Left lung (tissue), 10 donors: ENCODE results near the gene PRTFDC1. TPM values are rescaled to one million over a fixed set of nuclear protein-coding genes. Genes with fewer than 3 reads are reported as not detected.

Experiments
- ATAC-seq: fragments of 200-7000 bp; cut with Tn5 transposase; one replicate; pipeline ENCODE4 v1.9.1; 2020; ENCODE audit warnings: moderate library complexity
- DNase-seq, 4 donors: peaks; one replicate each; pipeline ENCODE4 v3.0.0-alpha.2; 2013 to 2020
- H3K27ac ChIP-seq, 2 donors: fragments of 200-600 bp; sonication (generic) in 1 of 2; one replicate each; pipeline versions ENCODE4 v1.5.0 to v1.8.0; 2020 to 2021
- H3K27me3 ChIP-seq, 2 donors: fragments of 200-600 bp; sonication (generic) in 1 of 2; one replicate each; pipeline versions ENCODE4 v1.5.0 to v1.8.0; 2020 to 2021
- H3K36me3 ChIP-seq, 2 donors: fragments of 200-600 bp; sonication (generic) in 1 of 2; one replicate each; pipeline versions ENCODE4 v1.5.0 to v1.8.0; 2020 to 2021
- H3K4me1 ChIP-seq, 2 donors: fragments of 200-600 bp; one replicate each; pipeline ENCODE4 v1.8.0; 2021
- H3K4me3 ChIP-seq, 2 donors: fragments of 200-600 bp; sonication (generic) in 1 of 2; one replicate each; pipeline versions ENCODE4 v1.5.0 to v1.8.0; 2020 to 2021; ENCODE audit warnings: mild to moderate bottlenecking in 1 of 2
- H3K9me3 ChIP-seq, 2 donors: fragments of 200-600 bp; sonication (generic) in 1 of 2; one replicate each; pipeline versions ENCODE4 v1.5.0 to v1.8.0; 2020 to 2021
- intact Hi-C, 2 donors: fragments of 100-400 bp; cut with DNase I; formaldehyde crosslinking; loops; one replicate each; pipeline versions ENCODE4 v1.11.2 to v1.14.2; 2022
- polyA plus RNA-seq, 6 donors: library from polyadenylated mRNA; unstranded; fragments of 120-200 nt; gene quantifications; one replicate each; pipeline ENCODE4 v1.2.1, GENCODE V29; 2013; ENCODE audit not compliant: insufficient read length in 6 of 6
- total RNA-seq, 2 donors: library from RNA; stranded (reverse); fragmentation: NEBNext Ultra II Directional; extraction: Animal tissue kit (Norgen Biotek cat#: 25700); gene quantifications; one replicate each; pipeline ENCODE4 v1.2.1, GENCODE V29; 2021
- TF ChIP-seq, protein P1 (sequence below), 2 donors: fragments of 200-600 bp; sonication (generic) in 1 of 2; IDR thresholded peaks; one replicate each; pipeline versions ENCODE4 v1.5.0 to v1.8.0; 2021; ENCODE audit warnings: antibody characterized with exemption in 2 of 2
- donor health status: DM: no; HTN: yes; CAD: no.
- donor health status: DM: no; HTN: no; CAD: no.

The PRTFDC1 gene
- total and polyA plus RNA-seq, 8 donors, result 5.2 to 69.7 (median 49.5) TPM

DNA sequence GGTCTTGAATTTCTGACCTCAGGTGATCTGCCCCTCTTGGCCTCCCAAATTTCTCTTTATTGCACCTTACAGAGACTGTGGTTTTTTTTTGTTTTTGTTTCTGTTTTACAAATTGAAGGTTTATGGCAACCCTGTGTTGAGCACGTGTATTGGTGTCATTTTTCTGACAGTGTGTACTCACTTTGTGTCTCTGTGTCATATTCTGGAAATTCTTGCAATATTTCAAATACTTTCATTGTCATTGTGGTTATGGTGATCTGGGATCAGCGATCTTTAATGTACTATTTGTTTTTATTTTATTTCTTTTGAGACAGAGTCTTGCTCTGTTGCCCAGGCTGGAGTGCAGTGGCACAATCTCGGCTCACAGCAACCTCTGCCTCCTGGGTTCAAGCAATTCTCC lies 89.8 kb downstream of the PRTFDC1 start:
- TF ChIP-seq, protein P1, sequence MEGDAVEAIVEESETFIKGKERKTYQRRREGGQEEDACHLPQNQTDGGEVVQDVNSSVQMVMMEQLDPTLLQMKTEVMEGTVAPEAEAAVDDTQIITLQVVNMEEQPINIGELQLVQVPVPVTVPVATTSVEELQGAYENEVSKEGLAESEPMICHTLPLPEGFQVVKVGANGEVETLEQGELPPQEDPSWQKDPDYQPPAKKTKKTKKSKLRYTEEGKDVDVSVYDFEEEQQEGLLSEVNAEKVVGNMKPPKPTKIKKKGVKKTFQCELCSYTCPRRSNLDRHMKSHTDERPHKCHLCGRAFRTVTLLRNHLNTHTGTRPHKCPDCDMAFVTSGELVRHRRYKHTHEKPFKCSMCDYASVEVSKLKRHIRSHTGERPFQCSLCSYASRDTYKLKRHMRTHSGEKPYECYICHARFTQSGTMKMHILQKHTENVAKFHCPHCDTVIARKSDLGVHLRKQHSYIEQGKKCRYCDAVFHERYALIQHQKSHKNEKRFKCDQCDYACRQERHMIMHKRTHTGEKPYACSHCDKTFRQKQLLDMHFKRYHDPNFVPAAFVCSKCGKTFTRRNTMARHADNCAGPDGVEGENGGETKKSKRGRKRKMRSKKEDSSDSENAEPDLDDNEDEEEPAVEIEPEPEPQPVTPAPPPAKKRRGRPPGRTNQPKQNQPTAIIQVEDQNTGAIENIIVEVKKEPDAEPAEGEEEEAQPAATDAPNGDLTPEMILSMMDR (IDR thresholded peaks at IDR 0.05), result no peak
- peaks cover 0 to 5% of the 10 kb centered on the region in 2 donors for H3K4me1 ChIP-seq
- no peak for ATAC-seq
- no peak for DNase-seq
- intact Hi-C loops, result no loop called here
- no peaks in the 10 kb centered on the region for H3K9me3 ChIP-seq
- no peak overlapping the region for H3K4me3 ChIP-seq
- H3K27me3 ChIP-seq, result no peaks in the 10 kb centered on the region
- no peak overlapping the region for H3K27ac ChIP-seq
- no peaks in the 10 kb centered on the region for H3K36me3 ChIP-seq

DNA sequence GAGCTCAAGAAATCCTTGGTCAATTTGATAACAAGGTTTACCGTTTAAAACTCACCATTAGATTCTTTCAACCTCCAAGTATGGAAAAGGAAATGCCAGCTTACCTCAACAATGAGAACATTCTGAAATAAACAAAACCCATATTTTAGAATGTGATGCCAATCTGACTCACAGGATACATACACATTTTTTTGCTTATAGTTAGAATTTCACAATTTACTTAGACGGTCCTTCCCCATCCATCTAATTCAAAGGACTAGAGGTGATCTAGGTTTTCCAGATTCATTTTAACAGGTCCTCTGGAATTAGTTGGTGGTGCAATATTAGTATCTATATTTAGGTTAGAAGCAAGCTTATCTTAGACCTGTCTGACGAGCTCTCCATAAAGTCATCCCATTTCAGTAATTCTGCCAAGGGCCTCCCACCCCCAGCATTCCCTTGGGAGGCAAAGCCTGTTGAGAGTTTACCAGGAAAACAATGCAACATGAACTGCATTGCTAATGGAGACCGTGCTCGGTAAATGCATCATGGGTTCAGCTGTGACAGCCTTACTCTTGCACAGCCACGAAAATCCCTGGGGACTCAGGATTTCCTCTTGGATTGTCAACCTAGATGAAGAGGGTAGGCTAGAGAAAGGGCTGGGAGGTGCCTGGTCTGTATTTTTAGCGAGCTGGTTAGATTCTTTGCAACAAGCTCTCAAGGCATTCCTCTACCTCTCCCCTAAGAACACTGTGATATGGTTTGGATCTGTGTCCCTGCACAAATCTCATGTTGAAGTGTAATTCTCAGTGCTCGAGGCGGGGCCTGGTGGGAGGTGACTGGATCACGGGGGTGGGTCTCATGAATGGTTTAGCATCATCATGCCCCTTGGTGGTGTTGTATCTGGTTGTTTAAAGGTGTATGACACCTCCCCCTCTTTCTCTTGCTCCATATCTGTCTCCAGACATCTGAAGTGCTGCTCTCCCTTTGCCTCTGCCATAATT lies 93.8 kb downstream of the PRTFDC1 start:
- Histone ChIP-seq H3K27ac (no peak overlapping the region), H3K36me3 (no peaks in the 10 kb centered on the region), H3K4me3 (no peak overlapping the region), H3K27me3 (no peaks in the 10 kb centered on the region), H3K4me1 (no peaks in the 10 kb centered on the region), H3K9me3 (no peaks in the 10 kb centered on the region)
- ATAC-seq, result no peak
- no peak for DNase-seq
- TF ChIP-seq, protein P1 (IDR thresholded peaks at IDR 0.05), result no peak
- intact Hi-C loops, result no loop called here

DNA sequence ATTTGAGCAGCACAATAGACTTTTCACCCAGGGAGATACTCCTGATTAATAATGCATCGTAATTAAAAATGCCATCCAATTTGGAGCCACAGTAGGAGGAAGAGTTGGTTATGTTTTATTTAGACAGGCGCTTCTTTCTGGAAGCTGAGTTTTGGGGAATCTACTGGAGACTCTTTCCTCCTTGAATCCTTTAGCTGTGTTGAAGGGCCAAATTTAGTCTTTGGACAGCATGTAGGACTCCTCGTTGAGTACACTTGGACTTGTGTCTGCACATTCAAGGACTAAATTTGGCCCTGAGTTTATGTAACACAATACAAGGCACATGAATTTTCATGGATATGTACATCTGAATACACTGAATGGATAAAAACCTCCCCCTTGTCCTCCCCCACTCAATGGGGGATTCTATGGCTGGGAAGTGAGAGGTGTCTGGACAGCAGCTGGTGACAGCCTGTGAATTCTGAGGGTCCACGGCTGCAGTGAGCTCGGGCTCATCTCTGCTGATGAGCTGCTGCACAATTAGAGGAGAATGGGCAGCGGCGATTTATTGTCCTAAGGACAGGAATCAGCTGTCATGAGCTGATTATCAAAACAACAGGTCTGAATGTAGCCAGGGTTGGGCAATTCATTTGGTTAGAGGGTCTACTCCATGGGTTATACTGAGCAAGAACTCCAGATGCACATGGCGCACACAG lies 95.2 kb downstream of the PRTFDC1 start:
- intact Hi-C loops, result no loop called here
- no peak overlapping the region for H3K27ac ChIP-seq
- H3K4me3 ChIP-seq, result no peak overlapping the region
- TF ChIP-seq, protein P1 (IDR thresholded peaks at IDR 0.05), result no peak
- no peaks in the 10 kb centered on the region for H3K27me3 ChIP-seq
- no peaks in the 10 kb centered on the region for H3K4me1 ChIP-seq
- no peak for ATAC-seq
- no peaks in the 10 kb centered on the region for H3K9me3 ChIP-seq
- no peaks in the 10 kb centered on the region for H3K36me3 ChIP-seq
- peak in 2 of 4 donors; percentile 59 to 83 for DNase-seq

DNA sequence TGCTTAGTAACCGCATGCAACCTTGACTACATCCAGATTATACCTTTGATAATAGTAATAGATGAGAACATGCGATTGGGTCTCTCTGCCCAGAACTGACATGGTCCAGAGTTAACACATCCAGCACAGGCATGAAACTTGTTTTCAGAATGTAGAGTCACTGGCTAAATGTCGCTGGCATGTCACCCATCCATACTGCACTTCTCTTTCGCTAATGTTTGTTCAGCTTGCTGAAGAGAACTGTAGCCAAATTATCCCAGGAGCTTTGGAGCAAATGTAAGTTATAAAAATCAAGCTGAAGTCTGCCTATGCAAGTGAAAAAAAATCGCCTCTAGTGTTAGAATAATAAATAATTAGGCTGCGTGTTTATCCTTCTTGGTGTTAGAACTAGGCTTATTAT lies 98.2 kb downstream of the PRTFDC1 start:
- intact Hi-C loops, result no loop called here
- H3K4me3 ChIP-seq, result no peak overlapping the region
- no peaks in the 10 kb centered on the region for H3K4me1 ChIP-seq
- H3K9me3 ChIP-seq, result no peaks in the 10 kb centered on the region
- DNase-seq (no peak), ATAC-seq (no peak)
- TF ChIP-seq, protein P1 (IDR thresholded peaks at IDR 0.05), result no peak
- H3K36me3 ChIP-seq, result no peaks in the 10 kb centered on the region
- no peaks in the 10 kb centered on the region for H3K27me3 ChIP-seq
- H3K27ac ChIP-seq, result no peak overlapping the region

DNA sequence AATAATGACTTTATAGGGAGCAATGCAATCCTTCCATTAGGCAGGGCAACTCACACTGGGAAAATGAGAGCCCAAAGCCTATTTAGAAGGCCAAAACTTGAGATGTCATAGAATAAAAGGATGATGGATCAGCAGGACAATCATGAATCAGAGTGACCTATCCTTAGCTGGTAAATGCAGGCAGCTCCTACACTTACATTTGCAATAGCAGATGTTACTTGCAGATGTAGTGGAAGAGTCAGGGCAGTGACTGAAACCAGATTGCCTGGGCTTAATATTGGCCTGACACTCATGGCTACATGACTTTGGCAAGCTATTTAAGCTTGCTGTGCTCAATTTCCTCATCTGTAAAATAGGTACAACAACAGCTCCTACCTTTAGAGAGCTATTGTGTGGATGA lies 98.7 kb downstream of the PRTFDC1 start:
- H3K27me3 ChIP-seq, result no peaks in the 10 kb centered on the region
- TF ChIP-seq, protein P1 (IDR thresholded peaks at IDR 0.05), result no peak
- no peak overlapping the region for H3K27ac ChIP-seq
- no peaks in the 10 kb centered on the region for H3K4me1 ChIP-seq
- no peaks in the 10 kb centered on the region for H3K36me3 ChIP-seq
- intact Hi-C loops, result no loop called here
- no peak overlapping the region for H3K4me3 ChIP-seq
- DNase-seq (no peak), ATAC-seq (no peak)
- no peaks in the 10 kb centered on the region for H3K9me3 ChIP-seq
